GM18867 (cell line): ENCODE measurements around the gene SAE1.
"Not testable (repeated sequence)": the region's sequence is repeated elsewhere in the genome, so short reads cannot be mapped to it uniquely, and the experiment has no call there.

Experiments used
- ATAC-seq: cut with Tn5 transposase; IDR thresholded peaks from one replicate; pipeline ENCODE4 v1.9.1; 2021; ENCODE audit warnings: mild to moderate bottlenecking, moderate library complexity; ENCODE audit not compliant: unreplicated experiment

The SAE1 gene

GRCh38 chr19:47125669-47125938, 5.0 kb upstream of the SAE1 start:
- ATAC-seq, result no peak

DNA sequence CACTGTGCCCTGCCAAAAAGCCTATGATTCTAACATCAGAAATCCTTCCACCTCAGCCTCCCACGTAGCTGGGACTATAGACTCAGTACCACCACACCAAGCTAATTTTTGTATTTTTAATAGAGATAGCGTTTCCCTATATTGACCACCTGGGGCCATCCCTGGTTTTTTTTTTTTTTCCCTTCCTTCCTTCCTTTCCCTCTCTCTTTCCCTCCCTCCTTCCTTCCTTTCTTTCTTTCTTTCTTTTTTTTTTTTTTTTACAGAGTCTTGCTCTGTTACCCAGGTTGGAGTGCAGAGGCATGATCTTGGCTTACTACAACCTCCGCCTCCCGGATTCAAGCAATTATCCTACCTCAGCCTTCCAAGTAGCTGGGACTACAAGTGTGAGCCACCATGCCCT, 1.1 kb upstream of the SAE1 start:
- no peak for ATAC-seq

DNA sequence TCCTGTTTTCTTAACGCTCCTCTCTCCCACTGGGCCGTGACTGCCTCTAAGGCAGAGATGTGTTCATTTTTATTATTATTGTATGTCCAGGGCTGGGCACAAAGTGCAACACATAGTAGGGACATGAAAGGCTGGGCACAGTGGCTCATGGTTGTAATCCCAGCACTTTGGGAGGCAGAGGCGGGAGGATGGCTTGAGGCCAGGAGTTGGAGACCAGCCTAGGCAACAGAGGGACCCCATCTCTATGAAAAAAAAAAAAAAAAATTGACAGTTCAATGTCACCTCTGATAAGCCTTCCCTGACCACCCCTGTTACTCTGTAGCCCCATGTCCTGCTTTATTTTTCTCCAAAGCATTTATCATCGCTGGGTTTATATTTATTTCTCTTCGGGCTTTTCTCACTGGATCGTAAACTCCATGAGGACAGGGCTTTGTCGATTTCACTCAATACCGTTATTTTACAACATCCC, 481 bp upstream of the SAE1 start:
- no peak for ATAC-seq

DNA sequence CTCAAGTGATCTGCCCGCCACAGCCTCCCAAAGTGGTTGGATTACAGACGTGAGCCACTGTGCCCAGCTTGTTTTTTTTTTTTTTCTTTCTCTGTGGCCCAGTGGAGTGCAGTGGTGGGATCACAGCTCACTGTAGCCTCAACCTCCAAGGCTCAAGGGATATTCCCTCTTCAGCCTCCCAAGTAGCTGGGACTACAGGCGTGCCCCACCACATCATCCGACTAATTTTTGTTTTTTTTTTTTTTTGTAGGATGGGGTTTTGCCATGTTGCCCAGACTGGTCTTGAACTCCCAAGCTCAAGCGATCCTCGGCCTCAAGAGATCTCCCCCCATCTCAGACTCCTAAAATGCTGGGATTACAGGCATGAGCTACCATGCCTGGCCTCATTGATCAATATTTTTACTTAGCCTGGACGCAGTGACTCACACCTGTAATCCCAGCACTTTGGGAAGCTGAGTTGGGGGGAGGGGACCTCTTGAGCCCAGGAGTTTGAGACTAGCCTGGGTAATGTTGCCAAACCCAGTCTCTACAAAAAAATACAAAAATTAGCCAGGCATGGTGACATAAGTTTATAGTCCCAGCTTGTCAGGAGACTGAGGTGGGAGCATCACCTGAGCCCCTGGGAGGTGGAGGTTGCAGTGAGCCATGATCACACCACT, 1.7 kb downstream of the SAE1 start:
- ATAC-seq, result no peak

DNA sequence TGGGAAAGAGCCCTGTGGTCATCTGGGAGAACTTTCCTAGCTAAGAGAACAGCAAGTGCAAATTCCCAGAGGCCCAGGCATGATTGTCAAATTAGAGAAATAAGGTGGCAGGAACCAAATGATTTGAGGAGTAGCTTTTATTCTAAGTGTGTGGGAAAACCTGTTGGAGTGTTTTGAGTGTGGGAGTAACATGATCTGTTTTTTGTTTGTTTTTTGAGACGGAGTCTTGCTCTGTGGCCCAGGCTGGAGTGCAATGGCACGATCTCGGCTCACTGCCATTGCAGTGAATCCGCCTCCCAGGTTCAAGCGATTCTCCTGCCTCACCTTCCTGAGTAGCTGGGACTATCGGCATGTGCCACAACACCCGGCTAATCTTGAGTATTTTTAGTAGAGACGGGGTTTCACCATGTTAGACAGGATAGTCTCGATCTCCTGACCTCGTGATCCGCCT, 2.4 kb downstream of the SAE1 start:
- ATAC-seq, result no peak

DNA sequence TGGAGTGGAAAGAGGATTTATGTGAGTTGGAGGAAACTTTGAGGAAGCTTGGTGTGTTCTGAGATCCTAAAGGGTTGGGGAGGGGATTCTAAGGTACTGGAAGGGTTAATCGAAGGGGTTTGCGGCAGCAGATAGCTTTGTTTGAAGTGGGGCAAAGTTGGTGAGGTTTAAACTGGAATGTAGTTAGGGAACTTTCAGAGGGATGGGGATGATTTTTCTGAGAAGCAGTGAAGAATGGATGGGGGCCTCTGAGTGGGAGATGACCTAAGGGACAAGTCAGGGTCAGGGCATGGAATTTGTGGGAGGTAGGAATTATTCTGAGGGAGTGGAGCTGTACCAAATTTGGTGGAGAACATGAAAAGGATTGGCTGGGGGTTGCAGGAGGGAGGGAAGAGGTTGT, 3.9 kb downstream of the SAE1 start:
- no peak for ATAC-seq

GRCh38 chr19:47135156-47135555, 4.5 kb downstream of the SAE1 start:
- no peak for ATAC-seq

DNA sequence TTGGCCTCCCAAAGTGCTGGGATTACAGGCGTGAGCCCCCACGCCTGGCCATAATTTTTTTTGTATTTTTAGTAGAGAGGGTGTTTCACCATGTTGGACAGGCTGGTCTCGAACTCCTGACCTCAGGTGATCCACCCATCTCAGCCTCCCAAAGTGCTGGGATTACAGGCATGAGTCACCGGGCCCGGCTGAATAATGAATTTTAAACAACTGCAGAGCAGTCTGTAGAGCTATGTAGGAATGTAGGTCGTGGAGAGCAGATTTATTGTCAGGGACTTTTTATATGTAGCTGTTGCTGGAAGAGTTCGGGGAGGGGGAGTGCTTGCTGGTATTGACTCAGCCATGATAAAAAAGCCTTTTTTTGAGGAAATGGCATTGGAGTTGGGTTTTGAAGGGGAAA, 10.6 kb downstream of the SAE1 start:
- ATAC-seq, result not testable (repeated sequence)

- ATAC-seq, result no peak
These were observed 11.1 kb downstream of the SAE1 start for GRCh38 chr19:47141695-47142094.

DNA sequence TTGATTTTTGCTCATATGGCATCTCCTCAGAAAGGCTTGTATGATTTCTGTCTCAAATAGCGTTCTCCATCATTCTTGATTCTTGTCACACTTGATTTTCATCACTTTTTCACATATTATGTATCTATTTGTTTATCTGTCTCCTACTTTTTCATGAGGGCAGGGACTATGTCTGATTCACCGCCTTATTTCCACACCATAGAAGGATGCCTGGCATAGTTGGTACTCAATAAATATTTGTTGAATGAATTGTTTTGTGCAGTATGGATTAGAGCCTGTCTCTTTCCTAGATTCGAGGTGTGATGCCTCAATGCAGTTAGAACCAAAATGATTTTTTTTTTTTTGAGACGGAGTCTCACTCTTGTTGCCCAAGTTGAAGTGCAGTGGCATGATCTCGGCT, 12.1 kb downstream of the SAE1 start:
- ATAC-seq, result no peak

DNA sequence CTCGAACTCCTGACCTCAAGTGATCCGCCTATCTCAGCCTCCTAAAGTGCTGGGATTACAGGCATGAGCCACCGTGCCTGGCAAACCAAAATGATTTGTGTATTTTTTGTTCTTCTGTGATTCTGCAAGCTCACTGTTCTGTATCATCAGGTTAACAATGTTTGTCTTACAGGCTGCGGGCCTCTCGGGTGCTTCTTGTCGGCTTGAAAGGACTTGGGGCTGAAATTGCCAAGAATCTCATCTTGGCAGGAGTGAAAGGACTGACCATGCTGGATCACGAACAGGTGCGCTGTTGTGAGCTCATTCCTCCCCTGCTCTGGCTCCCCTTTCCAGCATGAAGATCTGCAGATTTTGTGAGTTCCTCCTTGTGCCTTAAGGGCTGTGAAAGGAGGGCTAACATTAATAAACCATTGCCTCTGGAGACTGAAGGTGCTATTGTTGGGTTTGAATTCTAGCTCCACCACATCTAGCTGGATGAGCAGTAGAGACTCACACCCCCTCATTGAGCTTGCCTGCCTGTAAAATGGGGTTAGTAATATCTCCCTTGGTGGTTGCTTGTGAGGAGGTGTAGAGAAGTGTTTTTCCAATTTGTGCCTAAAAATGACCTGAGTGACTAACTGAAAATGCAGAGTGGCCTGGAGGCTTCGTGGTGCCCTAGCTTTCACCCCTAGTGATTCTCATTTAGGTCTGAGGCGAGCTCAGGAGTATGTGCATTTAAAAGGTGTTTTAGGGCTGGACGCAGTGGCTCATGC, 12.9 kb downstream of the SAE1 start:
- ATAC-seq, result no peak

DNA sequence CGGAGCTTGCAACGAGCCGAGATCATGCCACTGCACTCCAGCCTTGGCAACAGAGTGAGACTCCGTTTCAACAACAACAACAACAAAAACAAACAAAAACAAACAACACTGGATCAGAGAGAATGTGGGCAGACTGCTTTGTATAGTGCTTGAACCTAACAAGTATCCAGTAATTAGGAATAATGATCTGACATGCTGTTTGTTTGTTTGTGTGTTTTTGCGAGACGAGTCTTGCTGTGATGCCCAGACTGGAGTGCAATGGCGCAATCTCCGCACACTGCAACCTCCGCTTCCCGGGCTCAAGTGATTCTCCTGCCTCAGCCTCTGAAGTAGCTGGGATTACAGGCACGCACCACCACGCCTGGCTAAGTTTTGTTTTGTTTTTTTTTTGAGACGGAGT, 14.0 kb downstream of the SAE1 start:
- no peak for ATAC-seq

DNA sequence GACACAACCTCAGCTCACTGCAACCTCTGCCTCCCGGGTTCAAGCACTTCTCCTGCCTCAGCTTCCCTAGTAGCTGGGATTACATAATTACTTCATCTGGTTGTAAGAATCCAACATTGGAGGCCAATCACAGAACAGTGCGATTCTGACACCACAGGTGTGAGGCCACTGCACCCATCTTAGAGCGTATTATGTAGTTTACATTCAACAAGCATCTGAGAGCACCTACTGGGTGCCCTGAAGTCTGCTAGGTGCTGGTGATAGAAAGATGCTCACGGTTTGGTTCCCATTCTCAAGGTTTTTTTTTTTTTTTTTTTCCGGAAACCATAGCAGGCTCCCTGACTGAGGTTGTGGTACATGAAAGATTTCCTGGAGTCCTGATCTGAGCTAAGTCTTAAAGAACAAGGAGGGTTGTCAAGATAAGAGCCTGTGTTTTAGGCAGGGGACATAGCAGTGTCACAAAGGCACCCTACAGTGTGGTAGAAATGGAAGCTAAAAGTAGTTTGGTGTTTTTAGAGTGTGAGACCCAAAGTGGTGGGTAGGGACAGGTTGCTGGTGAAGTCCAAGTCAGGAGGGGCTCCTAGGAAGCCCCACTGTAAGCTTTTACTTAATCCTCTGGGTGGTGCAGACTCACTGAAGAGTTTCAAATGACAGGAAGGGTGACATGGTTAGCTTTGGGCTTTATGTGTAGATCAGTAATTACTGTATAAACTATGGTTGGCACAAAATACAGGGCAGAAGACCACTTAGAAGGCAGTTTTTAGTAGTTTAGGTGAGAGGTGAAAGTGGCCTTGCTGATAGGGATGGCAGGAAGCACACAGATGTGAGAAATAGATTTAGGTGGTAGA, 15.2 kb downstream of the SAE1 start:
- ATAC-seq, result no peak

GRCh38 chr19:47146920-47147319, 16.3 kb downstream of the SAE1 start:
- ATAC-seq, result no peak

- no peak for ATAC-seq
These were observed 21.0 kb downstream of the SAE1 start for GRCh38 chr19:47151627-47152026.

DNA sequence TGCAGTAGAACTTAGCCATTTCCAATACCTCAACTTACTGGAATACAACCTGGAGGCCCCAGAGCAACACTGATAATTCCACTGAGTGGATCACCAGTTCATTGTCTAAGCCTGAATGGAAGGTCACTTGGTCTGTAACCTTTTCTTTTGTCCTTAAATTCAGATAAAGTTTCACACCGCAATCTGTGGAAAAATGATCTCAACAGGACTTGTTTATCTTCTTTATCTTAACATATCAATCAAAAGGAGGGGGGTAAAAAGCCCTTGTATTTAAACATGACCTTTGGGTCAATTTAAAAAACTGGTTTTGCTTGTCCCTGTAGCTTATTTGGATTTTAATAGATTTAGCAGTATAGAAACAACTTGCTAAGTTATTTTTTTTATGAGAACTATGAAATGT, 21.6 kb downstream of the SAE1 start:
- ATAC-seq, result no peak

DNA sequence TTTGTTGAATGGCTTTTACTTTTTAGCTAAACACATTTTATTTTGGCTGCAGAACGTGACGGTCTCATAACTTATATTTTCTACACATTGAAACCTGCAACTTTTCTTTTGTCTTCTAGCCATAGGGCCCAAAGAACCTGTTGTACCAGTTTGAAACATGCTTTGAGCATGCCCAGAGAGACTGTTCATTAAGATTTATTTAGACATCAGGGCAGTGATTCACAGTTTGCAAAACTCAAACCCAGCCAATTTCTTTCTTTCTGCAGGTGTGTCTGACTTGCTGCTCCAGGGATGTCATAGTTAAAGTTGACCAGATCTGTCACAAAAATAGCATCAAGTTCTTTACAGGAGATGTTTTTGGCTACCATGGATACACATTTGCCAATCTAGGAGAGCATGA, 22.0 kb downstream of the SAE1 start:
- ATAC-seq, result no peak

DNA sequence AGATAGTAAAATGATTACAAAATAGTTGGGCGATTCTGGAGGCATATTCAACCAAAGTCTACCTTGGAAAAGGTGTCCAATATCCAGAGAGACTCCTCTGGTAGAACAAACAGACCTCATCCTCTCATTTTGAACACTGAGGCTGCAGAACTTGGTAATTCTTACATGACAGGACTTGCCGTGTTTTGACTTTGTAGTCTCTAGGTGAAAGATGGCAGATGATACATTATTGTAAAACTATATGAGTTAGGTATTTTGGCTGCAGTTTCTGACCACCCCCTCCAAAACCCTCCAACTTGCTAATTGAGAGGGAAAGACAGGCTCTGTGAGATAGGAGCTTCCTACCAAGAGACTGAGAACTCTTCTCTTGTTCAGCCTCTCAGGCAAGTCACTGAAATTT, 22.6 kb downstream of the SAE1 start:
- no peak for ATAC-seq

GRCh38 chr19:47155148-47155547, 24.5 kb downstream of the SAE1 start:
- no peak for ATAC-seq

DNA sequence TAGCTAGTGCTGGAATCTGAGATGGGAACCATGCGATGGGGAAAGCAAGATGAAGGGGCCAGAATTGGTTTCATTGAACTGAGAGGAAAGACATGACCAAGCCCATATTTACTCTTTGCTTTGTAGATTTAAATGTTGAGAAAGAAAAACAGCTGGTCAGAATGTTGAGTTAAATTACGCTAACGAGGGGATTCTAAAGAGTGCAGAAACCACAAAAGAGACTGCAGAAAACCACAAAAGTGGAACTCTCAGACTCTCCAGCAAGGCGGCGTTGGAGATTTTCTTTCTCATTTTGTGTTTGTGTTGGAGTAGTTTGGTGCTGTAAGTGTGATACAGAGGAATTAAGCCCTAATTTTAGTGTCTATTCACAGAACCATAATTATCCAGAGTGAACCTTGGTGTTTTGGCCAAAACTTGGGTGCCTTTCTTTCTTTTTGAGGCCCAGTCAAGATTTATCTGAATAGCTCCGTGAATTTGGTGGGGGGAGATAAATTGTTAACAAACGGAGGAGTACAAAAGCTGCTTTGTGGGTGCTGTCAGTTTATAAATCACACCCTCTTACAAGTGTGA, 26.3 kb downstream of the SAE1 start:
- no peak for ATAC-seq
